ENCODE measurements around the gene TOP3A. TPM values are rescaled to one million over a fixed set of nuclear protein-coding genes. Genes with fewer than 3 reads are reported as not detected.

TOP3A gene
- total RNA-seq, 1 experiment from 2014 or later: 100 TPM

DNA sequence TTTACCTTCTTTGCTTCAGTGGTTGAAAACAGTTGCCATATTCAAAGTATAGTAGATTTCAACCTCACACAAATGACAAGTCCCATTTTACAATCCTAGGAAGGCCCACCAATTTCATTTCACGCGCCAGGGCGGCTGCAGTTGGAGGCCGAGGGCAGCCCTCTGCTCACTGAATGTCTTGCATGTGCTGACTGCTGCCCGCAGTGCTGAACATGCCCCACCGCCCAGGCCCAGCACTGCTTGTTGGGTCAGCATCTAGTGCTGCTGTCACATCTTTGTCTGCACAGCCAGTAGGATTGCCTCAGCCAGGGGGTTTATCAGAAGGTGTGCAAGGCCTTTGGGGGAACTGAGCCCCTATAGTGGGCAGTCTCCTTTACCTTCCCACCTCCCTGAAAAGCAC, 11.8 kb upstream of the TOP3A start:
- intact Hi-C loops (cut with micrococcal nuclease; ENCODE audit: unreplicated experiment): no loop called here
- H3K36me3 ChIP-seq (ENCODE audit: insufficient read depth, low read length, poor library complexity, severe bottlenecking): peaks cover 7% of the 10 kb centered on the region
- no peaks in the 10 kb centered on the region for H3K9me3 ChIP-seq (ENCODE audit: low read depth, low read length, poor library complexity, severe bottlenecking)
- ChIA-PET POLR2A (ENCODE audit: low non-redundant PET) (no interaction called here), CTCF (no interaction called here)
- no peak for DNase-seq (ENCODE audit: low spot score)
- no TSS peak for BruUV-seq (replicated peaks)
- no peak overlapping the region for H3K27ac ChIP-seq (ENCODE audit: low read depth, low read length, poor library complexity, severe bottlenecking)
- no peak overlapping the region for H3K4me3 ChIP-seq (ENCODE audit: low read depth, low read length, poor library complexity, severe bottlenecking)
- TF ChIP-seq, protein P1, sequence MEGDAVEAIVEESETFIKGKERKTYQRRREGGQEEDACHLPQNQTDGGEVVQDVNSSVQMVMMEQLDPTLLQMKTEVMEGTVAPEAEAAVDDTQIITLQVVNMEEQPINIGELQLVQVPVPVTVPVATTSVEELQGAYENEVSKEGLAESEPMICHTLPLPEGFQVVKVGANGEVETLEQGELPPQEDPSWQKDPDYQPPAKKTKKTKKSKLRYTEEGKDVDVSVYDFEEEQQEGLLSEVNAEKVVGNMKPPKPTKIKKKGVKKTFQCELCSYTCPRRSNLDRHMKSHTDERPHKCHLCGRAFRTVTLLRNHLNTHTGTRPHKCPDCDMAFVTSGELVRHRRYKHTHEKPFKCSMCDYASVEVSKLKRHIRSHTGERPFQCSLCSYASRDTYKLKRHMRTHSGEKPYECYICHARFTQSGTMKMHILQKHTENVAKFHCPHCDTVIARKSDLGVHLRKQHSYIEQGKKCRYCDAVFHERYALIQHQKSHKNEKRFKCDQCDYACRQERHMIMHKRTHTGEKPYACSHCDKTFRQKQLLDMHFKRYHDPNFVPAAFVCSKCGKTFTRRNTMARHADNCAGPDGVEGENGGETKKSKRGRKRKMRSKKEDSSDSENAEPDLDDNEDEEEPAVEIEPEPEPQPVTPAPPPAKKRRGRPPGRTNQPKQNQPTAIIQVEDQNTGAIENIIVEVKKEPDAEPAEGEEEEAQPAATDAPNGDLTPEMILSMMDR (conservative IDR thresholded peaks at IDR 0.05; ENCODE audit: low read depth, low read length): no peak
- no peak for TF ChIP-seq EZH2 (IDR thresholded peaks at IDR 0.05; ENCODE audit: borderline replicate concordance, low read depth, low read length, poor library complexity, severe bottlenecking)
- no peaks in the 10 kb centered on the region for H3K27me3 ChIP-seq (replicated peaks; ENCODE audit: insufficient read depth, low read depth, low read length, poor library complexity)
- no peaks in the 10 kb centered on the region for H3K4me1 ChIP-seq (ENCODE audit: insufficient read depth, low read length, poor library complexity, severe bottlenecking)

DNA sequence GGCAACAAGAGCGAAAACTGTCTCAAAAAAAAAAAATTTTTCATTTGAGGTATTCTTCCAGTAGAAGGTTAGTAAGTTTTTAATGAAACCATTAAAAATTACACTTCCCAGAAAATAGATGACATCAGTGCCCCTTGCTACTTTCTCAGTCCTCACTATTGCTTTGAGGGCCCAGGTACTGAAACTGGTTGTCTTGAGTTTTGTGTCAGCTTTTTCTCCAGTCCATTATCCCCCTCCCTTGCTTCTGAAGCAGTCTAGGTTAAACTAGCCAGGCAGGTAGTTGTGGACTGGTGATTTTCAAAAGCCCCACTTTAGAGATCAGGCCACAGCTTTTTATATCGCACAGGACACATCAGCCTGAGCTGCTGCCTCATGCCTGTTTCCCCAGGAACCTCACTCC, 11.2 kb upstream of the TOP3A start:
- no peak for DNase-seq (ENCODE audit: low spot score)
- TF ChIP-seq EZH2 (IDR thresholded peaks at IDR 0.05; ENCODE audit: borderline replicate concordance, low read depth, low read length, poor library complexity, severe bottlenecking): no peak
- TF ChIP-seq, protein P1 (conservative IDR thresholded peaks at IDR 0.05; ENCODE audit: low read depth, low read length): no peak
- intact Hi-C loops (cut with micrococcal nuclease; ENCODE audit: unreplicated experiment): no loop called here
- H3K4me1 ChIP-seq (ENCODE audit: insufficient read depth, low read length, poor library complexity, severe bottlenecking): no peaks in the 10 kb centered on the region
- H3K4me3 ChIP-seq (ENCODE audit: low read depth, low read length, poor library complexity, severe bottlenecking): no peak overlapping the region
- H3K27me3 ChIP-seq (replicated peaks; ENCODE audit: insufficient read depth, low read depth, low read length, poor library complexity): no peaks in the 10 kb centered on the region
- ChIA-PET POLR2A (ENCODE audit: low non-redundant PET) (no interaction called here), CTCF (no interaction called here)
- BruUV-seq (replicated peaks): no TSS peak
- no peak overlapping the region for H3K27ac ChIP-seq (ENCODE audit: low read depth, low read length, poor library complexity, severe bottlenecking)
- no peaks in the 10 kb centered on the region for H3K9me3 ChIP-seq (ENCODE audit: low read depth, low read length, poor library complexity, severe bottlenecking)
- peaks cover 7% of the 10 kb centered on the region for H3K36me3 ChIP-seq (ENCODE audit: insufficient read depth, low read length, poor library complexity, severe bottlenecking)

GRCh38 chr17:18324140-18325050, 9.6 kb upstream of the TOP3A start:
- no peak for TF ChIP-seq EZH2 (IDR thresholded peaks at IDR 0.05; ENCODE audit: borderline replicate concordance, low read depth, low read length, poor library complexity, severe bottlenecking)
- TF ChIP-seq, protein P1 (conservative IDR thresholded peaks at IDR 0.05; ENCODE audit: low read depth, low read length): no peak
- Histone ChIP-seq H3K27me3 (replicated peaks; ENCODE audit: insufficient read depth, low read depth, low read length, poor library complexity) (no peaks in the 10 kb centered on the region), H3K27ac (ENCODE audit: low read depth, low read length, poor library complexity, severe bottlenecking) (no peak overlapping the region), H3K9me3 (ENCODE audit: low read depth, low read length, poor library complexity, severe bottlenecking) (no peaks in the 10 kb centered on the region), H3K4me3 (ENCODE audit: low read depth, low read length, poor library complexity, severe bottlenecking) (no peak overlapping the region), H3K4me1 (ENCODE audit: insufficient read depth, low read length, poor library complexity, severe bottlenecking) (no peaks in the 10 kb centered on the region), H3K36me3 (ENCODE audit: insufficient read depth, low read length, poor library complexity, severe bottlenecking) (peaks cover 7% of the 10 kb centered on the region)
- POLR2A ChIA-PET (ENCODE audit: low non-redundant PET): no interaction called here
- intact Hi-C loops (cut with micrococcal nuclease; ENCODE audit: unreplicated experiment): no loop called here
- no peak for DNase-seq (ENCODE audit: low spot score)
- BruUV-seq (replicated peaks): no TSS peak
- CTCF ChIA-PET: interaction anchor here (0.5 kb wide), 1 partner anchor 481 kb away, joined by 3 read pairs; no protein-coding TSS in a partner anchor

Measured in A673 (cell line).